HPDE6-E6E7 (cell line): ENCODE results near the gene PDE4D.

Experiments used
- DNase-seq: peaks from one replicate; pipeline ENCODE4 v3.0.0; 2011; ENCODE audit warnings: missing footprints; ENCODE audit errors: extremely low spot score

The PDE4D gene

GRCh38 chr5:59287884-59288283 is 605.6 kb downstream of the PDE4D start:
- no peak for DNase-seq

- DNase-seq, result no peak
Observed at GRCh38 chr5:59287361-59287760, 606.2 kb downstream of the PDE4D start.

DNA sequence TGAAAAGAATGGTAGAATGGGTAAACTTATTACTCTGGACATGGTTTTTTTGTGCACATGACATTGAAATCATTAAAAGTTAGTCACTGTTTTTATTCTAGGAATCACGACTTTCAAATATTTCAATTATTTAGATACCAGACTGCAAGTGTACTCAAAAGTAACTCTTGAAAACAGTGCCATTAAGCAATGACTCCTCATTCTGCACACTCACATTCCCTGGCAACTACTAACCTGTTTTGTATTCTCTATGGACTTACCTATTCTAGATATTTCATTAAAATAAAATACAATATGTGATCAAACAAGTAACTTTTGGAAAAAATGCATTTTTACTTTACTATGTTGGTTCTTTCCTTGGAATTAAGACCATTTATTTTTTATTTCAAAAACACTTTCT is 607.0 kb downstream of the PDE4D start:
- DNase-seq, result no peak

DNA sequence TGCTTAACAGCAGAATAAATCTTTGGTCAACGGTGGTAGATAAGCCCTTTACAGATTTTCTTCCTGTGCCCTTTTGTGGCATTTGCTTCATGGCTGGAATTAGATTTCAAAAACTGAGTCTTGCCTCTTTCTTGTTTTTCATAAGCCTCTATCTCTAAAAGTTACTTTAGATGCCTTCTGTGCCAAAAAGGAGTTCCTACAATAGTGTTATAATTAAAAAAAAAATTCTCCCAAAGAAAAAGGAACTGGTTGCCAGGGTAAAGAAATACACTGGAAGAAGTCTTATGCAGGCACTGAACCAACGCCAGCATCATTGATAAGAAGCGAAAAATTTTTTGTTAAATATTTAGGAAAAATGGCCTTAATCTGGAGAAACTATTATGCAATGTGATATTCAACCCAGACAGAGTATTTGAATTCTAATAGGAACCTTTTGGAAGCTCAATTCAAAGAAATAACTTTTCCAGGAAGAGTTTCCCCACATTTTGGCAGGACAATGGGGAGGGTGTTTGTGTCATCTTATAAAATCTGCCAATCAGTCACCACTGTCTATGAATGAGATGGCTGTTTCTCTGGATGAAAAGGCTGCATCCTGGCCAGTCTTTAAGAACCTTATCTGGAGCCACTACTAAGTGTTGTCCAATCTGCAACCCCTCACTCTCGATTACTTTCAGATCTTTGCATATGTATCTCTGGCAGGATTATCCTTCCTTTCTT is 608.1 kb downstream of the PDE4D start:
- DNase-seq, result no peak

DNA sequence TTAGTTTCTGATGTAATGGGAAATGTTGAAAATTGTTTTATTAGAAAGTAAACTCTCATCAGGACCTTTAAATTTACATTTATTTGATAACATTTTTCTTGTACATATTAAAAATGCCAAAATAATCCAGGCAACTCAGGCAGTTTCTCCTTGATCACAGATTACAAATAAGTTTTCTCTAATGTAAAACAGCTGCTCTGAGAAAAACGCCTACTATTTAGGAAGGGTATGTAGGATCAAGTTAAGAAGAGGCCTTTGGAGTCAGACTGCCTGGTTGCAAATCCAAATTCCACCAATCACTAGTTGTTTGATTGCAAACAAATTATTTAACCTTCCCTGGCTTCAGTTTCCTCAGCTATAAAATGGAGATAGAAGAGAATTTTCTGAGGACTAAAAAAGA is 610.8 kb downstream of the PDE4D start:
- no peak for DNase-seq

DNA sequence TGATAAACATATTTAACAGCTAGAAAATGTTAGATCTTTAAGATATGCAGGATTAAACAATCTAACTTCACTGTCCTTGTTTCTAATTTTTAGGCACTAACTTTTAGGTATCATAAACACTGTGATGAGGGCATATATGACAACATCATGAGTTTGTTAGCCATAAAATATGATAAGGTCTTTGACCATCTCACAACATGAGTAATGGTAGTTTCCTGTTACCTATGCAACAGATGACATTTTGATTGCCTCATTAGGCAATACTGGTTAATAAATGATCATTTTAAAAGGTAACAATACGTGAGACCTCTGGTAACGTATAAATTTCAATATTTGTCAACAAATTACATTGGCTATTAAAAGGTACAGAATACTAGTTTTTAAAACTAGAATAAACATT is 613.5 kb downstream of the PDE4D start:
- no peak for DNase-seq

GRCh38 chr5:59276917-59277372 is 616.6 kb downstream of the PDE4D start:
- DNase-seq, result no peak

GRCh38 chr5:59276325-59276675 is 617.2 kb downstream of the PDE4D start:
- DNase-seq, result no peak

DNA sequence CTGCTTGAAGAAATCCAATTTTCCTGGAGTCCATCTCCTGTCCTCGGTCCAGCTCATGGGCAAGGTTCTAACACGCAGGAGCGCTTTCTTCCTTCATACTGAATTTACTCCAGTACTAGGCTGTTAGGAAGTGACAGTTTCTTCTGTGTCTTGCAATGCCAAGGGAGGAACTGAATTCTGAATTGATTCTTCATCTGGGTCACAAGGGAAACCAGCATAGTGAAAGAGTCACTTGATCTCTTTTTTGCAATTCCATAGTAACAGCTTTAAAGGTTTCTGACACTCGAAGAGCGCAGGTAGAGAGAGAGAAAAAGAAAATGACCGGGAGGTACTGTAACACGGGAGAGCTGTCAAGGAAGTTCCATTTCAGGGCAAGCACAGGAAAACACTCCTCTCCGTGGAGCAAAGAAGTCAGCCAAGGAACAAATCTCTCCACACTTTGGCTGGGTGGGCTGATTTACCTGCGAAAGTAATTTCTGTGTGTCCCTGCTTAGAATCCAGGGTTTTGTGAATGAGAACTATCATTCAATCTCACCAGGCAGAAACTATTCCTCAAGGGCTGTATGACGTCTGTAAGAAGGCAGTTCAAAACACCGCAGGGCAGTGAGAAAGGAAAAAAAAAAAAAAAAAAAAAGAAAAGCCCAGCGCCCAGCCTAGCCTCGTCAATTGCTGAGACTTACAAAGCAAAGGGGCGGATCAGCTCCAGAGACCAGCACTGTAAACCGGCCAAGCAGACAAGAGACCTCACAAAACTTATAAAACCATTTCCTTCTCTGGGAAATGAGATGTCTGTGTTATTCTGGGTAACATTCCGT is 617.8 kb downstream of the PDE4D start:
- DNase-seq, result peak; percentile 20

DNA sequence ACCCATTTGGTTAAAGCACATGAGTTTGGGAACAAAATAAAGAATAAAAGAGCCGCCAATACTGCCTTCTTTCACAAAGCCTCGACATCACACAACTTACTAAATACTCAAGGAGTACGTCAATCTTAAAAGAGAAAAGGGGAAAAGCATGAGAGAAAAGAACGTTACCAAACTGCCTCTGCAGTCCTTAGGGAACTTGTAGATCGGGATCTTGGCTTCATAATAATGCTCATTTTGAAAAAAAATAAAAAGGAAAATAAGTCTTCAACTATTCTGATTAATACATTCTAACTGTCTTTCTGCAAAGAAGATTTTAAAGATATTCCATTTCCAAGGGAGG is 618.4 kb downstream of the PDE4D start:
- DNase-seq, result no peak

GRCh38 chr5:59274106-59274636 is 619.4 kb downstream of the PDE4D start:
- no peak for DNase-seq

DNA sequence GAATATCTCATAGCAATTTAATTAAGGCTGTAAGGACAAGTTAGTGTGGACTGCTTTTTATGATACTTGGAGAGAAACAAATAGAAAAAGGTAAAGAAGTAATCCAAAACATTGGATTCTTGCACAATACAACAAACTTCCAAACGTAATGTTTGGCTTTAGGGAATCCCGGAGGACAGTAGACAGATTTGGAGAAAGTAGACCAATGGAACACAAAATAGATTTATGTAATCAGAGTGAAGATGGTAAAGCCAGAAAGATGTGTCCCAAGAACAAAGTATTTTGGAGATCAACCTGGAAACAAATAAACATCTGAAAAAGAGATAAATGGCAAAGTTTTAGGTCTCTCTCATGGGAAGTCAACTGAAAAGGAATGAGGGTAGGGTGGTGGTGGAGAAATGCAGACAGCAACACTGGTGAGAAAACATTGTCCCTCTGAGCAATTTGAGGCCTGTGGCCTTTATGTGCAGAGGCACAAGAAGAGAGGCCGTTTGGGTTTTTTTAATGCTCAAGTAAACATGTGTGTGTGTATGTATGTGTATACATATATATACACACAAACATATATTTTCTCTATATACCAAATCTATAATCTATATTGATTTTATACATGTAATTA is 620.6 kb downstream of the PDE4D start:
- no peak for DNase-seq

GRCh38 chr5:59268756-59269415 is 624.6 kb downstream of the PDE4D start:
- DNase-seq, result no peak

DNA sequence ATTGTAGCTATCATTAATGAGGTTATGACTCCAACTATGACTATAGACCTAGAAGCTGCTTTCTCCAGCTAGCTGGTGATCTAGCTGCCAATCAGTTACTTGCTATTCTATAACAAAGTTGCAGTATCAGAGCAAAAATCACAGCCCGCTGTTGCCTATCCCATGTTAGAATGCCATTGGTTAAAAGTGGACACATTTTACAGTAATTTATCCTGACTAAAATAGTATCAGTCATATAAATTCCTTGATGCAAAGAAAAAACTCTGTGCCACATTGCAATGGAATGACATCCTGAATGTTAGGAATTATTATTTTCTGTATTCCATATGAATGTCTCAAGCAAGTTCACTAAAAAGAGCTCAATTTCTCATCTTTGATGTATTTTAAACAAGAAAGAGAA is 626.5 kb downstream of the PDE4D start:
- DNase-seq, result no peak

DNA sequence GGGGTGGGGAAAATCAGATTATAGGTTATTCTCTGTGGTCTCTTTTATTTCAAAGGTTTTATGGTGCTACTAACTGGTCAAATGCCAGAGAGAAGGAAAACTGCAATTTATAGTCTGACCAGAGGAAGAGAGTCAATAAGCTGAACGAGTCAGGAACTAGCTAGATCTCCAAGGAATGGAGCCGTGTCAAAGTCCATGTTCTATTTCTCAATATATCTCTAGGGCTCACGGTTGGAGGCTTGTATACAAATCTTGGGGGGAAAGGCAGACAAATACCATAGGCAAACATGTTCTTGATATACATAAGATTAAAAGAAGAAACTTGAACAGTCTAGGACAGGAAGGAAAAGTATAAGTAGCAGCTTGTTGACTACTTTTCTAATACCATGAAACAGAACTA is 627.1 kb downstream of the PDE4D start:
- no peak for DNase-seq

- no peak for DNase-seq
Observed at GRCh38 chr5:59264639-59265245, 628.8 kb downstream of the PDE4D start.

DNA sequence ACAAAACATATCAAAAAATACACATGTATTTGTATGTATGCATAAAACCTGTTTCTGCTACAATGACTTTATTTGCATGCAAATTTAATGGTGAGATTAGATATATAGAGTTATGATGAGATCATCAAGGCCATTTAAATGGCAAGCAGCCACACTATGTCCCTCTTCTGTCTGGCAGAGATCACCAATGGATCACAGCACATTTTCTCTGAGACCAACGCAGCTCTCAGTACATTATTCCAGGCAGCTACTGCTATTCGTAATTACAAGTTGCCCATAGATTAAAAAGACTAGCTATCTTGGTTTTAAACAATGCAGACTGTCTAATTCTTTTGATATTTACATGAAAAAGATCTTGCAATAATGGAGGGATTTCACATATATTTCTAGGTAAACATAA is 629.5 kb downstream of the PDE4D start:
- DNase-seq, result no peak

- DNase-seq, result no peak
Observed at GRCh38 chr5:59261969-59262368, 631.6 kb downstream of the PDE4D start.

- DNase-seq, result no peak
Observed at GRCh38 chr5:59260973-59261372, 632.6 kb downstream of the PDE4D start.

GRCh38 chr5:59260200-59260599 is 633.3 kb downstream of the PDE4D start:
- no peak for DNase-seq

- DNase-seq, result no peak
Observed at GRCh38 chr5:59259237-59259636, 634.3 kb downstream of the PDE4D start.
